Uterus (tissue), 2 donors: ENCODE results near the gene KCNQ1.

Source experiments
- POLR2A ChIP-seq, 2 donors: fragments of 450-650 bp; IDR thresholded peaks; one replicate each; pipeline ENCODE4 v1.6.1; 2016; ENCODE audit warnings: antibody characterized with exemption in 2 of 2, mild to moderate bottlenecking in 1 of 2, moderate library complexity in 1 of 2
- TF ChIP-seq, protein P1 (sequence below), 4 experiments: fragments of 200-600 bp in 2 of 4; fragments of 450-650 bp in 2 of 4; sonication (generic) in 2 of 4; IDR thresholded peaks; one replicate each; pipeline ENCODE4 v1.5.1; 2016 to 2019; ENCODE audit warnings: antibody characterized with exemption in 4 of 4, mild to moderate bottlenecking in 2 of 4, moderate library complexity in 1 of 4

DNA sequence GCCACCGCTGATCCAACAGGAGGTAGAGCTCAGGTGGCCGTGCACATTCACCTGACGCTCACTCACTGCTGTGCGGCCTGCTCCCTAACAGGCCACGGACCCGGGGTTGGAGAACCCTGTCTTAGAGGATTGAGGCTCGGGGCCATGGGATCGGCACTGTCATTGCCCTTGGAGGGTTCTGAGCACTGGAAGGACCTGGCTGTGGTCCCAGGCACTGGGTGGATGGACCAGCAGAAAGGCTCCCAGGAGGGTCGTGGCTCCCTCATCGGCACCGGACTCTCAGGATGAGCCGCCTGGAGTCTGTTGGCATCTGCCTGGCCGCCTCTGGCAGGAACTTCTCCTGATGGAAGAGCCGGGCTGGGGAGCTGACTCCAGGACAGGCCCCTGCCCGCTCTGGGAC, 6.5 kb downstream of the KCNQ1 start:
- TF ChIP-seq, protein P1, sequence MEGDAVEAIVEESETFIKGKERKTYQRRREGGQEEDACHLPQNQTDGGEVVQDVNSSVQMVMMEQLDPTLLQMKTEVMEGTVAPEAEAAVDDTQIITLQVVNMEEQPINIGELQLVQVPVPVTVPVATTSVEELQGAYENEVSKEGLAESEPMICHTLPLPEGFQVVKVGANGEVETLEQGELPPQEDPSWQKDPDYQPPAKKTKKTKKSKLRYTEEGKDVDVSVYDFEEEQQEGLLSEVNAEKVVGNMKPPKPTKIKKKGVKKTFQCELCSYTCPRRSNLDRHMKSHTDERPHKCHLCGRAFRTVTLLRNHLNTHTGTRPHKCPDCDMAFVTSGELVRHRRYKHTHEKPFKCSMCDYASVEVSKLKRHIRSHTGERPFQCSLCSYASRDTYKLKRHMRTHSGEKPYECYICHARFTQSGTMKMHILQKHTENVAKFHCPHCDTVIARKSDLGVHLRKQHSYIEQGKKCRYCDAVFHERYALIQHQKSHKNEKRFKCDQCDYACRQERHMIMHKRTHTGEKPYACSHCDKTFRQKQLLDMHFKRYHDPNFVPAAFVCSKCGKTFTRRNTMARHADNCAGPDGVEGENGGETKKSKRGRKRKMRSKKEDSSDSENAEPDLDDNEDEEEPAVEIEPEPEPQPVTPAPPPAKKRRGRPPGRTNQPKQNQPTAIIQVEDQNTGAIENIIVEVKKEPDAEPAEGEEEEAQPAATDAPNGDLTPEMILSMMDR (IDR thresholded peaks at IDR 0.05): no peak
- TF ChIP-seq POLR2A (IDR thresholded peaks at IDR 0.05): no peak
